HG03460 (cell line): ENCODE data around the gene HYPK.
"Not testable (repeated sequence)": the region's sequence is repeated elsewhere in the genome, so short reads cannot be mapped to it uniquely, and the experiment has no call there.

Source experiments
- ATAC-seq: cut with Tn5 transposase; IDR thresholded peaks from one replicate; pipeline ENCODE4 v1.9.1; 2021; ENCODE audit not compliant: unreplicated experiment

The HYPK gene

GRCh38 chr15:43795197-43795596 lies 5.2 kb upstream of the HYPK start:
- no peak for ATAC-seq

GRCh38 chr15:43795997-43796396 lies 4.4 kb upstream of the HYPK start:
- no peak for ATAC-seq

GRCh38 chr15:43796566-43796965 lies 3.8 kb upstream of the HYPK start:
- ATAC-seq, result no peak

GRCh38 chr15:43799209-43799944 lies 1.0 kb upstream of the HYPK start:
- ATAC-seq, result no peak

DNA sequence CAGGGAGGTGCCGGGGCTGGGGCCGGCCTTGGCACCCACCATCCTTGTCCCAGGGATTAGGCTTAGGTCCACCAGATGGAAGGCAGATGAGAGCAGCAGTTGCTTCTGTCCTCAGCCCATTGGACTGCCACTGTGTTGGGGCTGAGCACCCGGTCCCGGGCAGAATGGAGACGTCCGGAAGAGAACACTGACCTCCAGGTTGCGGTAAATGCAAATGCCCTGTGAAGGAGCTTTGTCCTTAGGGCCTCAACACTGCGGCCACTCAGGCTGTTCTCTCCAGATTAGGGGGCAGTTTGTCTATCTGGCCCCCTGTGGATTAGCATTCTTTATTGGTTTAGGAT lies 484 bp upstream of the HYPK start, which contains the start of gene SERINC4:
Gene SERINC4, minus strand, starts transcription at position 276 of the 341 bp plus-strand sequence. Its CDS starts 234 bp downstream, at position 42.
- no peak for ATAC-seq

- ATAC-seq, result not testable (repeated sequence)
These were observed 2.3 kb downstream of the HYPK start for GRCh38 chr15:43802676-43803075.

DNA sequence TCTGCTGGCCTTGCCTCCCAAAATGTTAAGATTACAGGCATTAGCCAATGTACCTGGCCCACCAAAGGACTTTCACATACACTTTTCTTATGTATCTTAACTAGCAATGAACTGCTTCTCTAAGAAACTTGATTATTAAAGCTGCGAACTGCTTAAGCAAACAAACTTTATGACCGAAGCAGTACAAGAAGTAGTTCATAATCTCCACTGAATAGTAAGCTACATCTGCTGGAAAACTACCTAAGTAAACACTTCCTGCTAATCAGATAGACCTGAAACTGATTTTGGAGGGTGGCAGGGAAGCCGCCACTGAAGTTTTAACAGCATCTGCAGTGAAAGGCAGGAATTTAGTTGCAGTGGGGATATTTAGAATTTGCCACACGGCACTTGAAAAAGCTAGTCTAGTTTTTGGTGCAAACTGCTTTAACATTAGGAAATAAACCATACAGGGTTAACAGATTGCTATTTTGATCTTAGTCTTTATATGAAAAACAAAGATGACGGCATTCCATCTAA lies 8.1 kb downstream of the HYPK start:
- no peak for ATAC-seq

- ATAC-seq, result peak; percentile 62
These were observed 8.7 kb downstream of the HYPK start for GRCh38 chr15:43808960-43809678.

DNA sequence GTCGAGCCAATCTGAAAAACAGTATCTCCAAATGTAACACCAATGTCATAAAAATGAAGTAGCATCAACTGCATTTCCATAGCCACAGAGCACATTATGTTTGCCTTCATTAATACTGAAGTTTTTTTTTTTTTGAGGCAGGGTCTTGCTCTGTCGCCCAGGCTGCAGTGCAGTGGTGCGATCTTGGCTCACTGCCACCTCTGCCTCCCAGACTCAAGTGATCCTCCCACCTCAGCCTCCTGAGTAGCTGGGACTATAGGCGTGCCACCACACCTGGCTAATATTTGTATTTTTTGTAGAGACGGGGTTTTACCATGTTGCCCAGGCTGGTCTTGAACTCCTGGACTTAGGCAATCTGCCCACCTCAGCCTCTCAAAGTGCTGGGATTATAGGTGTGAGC lies 14.7 kb downstream of the HYPK start:
- ATAC-seq, result not testable (repeated sequence)

DNA sequence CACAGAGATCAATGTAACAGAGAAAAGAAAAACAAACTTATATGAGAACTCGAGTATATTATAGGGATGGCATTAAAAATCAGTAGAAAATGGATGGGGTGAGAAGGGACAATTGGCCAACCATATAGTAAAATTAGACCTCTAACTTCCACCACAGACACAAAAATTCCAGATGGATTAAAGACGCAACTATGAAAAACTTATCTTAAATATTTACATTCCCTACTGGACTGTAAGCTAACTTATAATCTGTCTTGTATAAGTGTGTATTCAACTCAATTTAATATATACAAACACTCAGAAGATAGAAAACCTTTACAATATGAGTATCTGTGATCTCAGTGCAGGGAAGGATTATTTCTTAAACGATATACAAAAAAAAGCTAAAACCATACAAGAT lies 21.1 kb downstream of the HYPK start:
- ATAC-seq, result no peak

DNA sequence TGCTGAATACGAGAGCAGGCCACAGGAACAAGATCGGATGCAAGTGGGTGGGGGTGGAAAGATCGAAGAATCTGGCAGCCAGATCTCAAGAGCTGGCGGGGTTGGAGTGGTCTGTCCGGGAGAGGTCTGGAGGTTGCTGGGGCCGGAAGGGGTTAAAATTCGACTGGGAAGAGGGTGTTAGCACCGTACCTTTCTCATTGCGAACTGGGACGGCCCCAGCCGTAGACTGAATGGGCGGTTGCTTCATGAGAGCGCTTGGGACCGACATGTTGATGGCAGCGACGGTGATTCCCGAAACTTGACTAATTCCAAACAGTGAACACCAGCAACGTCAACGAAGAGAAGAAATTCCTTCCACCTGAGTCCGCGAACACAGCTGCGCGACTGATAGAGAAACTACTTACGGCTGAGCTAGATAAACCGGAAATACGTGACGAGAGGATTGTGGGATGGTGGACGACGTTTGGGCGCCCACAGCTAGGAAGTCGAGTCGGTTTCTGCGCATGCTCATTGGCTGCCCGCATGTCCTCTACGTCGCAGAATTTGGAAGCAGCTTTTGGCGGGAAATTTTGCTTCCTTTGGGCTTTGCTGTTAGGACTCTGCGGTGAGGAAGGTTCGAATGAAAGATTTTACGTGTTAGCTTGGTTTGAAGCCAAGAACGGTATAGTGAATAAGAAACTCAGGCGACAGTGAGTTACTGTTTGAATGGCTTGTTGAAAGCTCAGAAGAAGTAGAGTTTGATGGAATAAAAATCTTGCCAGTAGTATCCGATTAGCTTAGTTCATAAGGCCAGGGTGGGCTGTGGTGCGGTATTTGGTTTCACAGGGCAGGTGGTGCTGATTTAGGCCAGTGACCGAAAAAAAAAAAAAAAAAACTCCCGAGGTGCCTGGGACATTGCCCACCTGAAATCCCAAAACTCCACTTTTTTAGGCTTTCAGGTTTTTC lies 24.2 kb downstream of the HYPK start, which contains the start of gene MFAP1:
Gene MFAP1, minus strand, starts transcription at position 389 of the 945 bp plus-strand sequence. Its CDS starts 121 bp downstream, at position 268.
- peak; percentile 70 for ATAC-seq

DNA sequence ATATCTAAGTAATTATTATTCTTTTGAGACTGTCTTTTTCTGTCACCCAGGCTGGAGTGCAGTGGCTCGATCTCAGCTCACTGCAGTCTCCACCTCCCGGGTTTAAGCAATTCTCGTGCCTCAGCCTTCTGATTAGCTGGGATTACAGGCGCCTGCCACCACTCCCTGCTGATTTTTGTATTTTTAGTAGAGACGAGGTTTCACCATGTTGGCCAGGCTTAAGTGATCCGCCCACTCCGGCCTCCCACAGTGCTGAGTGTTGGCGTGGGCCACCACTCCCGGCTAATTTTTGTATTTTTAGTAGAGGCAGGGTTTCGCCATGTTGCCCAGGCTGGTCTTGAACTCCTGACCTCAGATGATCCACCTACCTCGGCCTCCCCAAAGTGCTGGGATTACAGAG lies 24.9 kb downstream of the HYPK start:
- ATAC-seq, result not testable (repeated sequence)

GRCh38 chr15:43826029-43826507 lies 25.7 kb downstream of the HYPK start:
- no peak for ATAC-seq

DNA sequence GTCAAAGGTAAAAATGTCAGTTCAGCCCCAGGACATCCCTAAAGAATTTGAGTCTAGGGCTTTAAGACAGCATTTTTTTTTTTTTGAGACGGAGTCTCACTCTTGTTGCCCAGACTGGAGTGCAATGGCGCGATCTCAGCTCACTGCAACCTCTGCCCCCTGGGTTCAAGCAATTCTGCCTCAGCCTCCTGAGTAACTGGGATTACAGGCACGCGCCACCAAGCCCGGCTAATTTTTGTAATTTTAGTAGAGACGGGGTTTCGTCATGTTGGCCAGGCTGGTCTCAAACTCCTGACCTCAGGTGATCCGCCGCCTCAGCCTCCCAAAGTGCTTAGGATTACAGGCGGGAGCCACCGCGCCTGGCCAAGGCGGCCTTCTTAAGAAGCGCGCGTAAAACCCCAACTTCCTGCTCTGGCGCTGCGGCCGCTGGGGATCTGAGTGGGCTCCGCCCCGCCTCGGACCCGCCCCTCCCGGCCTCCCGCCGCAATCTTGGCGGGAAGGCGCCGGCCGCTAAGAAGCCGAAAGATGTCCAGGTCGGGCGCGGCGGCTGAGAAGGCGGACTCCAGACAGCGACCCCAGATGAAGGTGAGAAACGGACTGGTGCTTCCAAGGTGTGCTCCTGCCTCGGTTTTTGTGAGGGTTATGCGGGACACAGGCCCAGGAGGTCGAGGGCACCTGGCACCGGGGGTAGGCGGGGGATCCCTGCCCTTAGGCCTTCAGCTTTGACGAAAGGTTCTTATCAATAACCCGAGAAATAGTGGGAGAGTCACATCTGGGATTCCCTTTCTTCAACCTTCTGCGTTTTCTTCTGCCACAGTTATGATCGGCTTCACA lies 26.3 kb downstream of the HYPK start, which contains the start of gene WDR76:
Gene WDR76, plus strand, starts transcription at position 495 of the 834 bp plus-strand sequence. Its CDS starts 31 bp downstream, at position 526.
- ATAC-seq, result peak; percentile 49

- no peak for ATAC-seq
These were observed 27.8 kb downstream of the HYPK start for GRCh38 chr15:43828061-43828657.

DNA sequence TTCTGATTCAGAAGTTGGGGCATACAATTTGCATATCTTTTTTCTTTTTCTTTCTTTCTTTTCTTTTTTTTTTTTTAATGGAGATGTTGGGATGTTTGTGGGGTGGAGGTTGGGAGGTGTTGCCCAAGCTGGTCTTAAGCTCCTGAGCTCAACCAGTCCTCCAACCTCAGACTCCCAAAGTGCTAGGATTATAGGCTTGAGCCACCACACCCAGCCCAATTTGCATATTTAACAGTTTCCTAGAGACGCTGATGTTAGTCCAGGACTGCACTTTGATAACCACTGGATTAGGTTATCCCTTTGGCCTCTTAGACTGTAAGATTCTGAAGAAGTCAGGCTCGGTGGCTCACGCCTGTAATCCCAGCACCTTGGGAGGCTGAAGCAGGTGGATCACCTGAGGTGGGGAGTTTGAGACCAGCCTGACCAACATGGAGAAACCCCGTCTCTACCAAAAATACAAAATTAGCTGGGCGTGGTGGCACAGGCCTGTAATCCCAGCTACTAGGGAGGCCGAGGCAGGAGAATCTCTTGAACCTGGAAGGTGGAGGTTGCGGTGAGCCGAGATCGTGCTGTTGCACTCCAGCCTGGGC lies 29.6 kb downstream of the HYPK start:
- not testable (repeated sequence) for ATAC-seq

DNA sequence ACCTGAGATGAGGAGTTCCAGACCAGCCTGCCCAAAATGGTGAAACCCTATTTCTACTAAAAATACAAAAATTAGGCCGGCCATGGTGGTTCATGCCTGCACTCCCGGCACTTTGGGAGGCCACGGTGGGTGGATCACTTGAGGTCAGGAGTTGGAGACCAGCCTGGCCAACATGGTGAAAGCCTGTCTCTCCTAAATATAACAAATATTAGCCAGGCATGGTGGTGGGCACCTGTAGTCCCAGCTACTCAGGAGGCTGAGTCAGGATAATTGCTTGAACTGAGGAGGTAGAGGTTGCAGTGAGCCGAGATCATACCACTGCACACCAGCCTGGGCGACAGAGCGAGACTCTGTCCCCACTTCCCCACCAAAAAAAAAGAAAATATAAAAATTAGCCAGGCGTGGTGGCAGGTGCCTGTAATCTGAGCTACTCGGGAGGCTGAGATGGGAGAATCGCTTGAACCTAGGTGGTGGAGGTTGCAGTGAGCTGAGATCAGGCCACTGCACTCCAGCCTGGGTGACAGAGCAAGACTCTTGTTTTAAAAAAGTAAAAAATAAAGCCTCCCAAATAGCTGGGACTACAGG lies 30.4 kb downstream of the HYPK start:
- ATAC-seq, result not testable (repeated sequence)

GRCh38 chr15:43831519-43832052 lies 31.2 kb downstream of the HYPK start:
- not testable (repeated sequence) for ATAC-seq
